Measurements from ENCODE around the gene AK8.

DNA sequence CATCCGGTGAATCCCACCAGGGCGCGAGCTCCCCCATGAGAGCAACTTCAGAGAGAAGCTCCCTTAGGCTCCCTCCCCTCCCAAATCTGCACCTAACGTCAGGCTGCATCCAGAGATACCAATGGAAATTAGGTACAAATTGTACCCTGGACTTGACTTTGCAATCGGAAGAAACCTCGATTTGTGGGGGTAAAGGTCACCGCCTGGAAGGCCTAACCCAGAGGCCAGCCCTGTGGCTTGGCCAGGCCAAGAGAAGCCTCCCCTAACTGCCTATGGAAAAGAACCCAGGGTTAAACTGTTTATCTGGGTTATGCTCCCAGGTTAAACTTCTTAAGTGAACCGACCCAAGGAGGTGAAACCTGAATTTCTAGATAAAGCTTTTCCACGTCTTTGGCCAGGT is 127.4 kb downstream of the AK8 start:
- TF ChIP-seq TAF1 (IDR thresholded peaks at IDR 0.05; ENCODE audit: low read depth) (no peak), CREB1 (IDR thresholded peaks at IDR 0.05; ENCODE audit: low read depth) (no peak)

Measured in Ishikawa (cell line).